ELR (cell line): Measurements from ENCODE around the gene NRM.
"Not testable (repeated sequence)": the region's sequence is repeated elsewhere in the genome, so short reads cannot be mapped to it uniquely, and the experiment has no call there.

Experiments
- DNase-seq: peaks from one replicate; pipeline ENCODE4 v3.0.0-alpha.2; 2015; ENCODE audit warnings: low read depth

NRM gene

DNA sequence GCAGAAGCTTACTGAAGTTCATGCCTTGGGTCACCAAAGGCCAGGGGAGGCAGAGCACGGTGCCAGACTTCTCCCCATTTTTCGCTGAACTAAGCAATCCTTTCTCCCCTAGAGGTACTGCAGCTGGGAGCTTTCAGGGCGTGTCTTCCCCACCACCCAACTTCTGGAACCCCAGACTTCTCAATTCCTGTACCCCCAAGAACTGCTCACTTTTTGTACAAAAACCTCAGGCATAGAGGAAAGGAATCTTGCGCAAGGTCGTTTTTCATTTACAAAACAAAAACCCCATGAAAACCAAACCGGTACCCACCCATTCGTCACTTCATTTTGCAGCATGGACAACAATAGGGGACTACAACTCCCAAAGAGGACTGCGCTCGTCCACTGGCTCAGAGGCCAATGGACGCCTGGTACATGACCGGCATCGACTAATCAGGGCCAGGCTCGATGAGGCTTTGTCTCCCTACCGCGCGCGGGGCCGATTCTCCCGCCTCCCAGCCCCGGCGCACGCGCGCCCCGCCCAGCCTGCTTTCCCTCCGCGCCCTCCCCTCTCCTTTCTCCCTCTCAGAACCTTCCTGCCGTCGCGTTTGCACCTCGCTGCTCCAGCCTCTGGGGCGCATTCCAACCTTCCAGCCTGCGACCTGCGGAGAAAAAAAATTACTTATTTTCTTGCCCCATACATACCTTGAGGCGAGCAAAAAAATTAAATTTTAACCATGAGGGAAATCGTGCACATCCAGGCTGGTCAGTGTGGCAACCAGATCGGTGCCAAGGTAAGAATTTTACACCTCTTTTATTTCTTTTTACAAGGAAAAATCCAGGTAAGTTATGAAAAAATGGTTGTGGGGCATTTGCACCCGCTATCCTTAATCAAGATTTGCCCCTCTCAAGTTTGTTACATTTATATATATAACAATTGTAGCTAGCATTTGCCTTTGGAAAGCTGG lies 29.3 kb upstream of the NRM start, which contains the start of gene TUBB:
TUBB (plus strand) TSS at position 562 of the 947 bp plus-strand sequence; CDS start at position 717, 155 bp downstream.
- DNase-seq = peak; percentile 99

DNA sequence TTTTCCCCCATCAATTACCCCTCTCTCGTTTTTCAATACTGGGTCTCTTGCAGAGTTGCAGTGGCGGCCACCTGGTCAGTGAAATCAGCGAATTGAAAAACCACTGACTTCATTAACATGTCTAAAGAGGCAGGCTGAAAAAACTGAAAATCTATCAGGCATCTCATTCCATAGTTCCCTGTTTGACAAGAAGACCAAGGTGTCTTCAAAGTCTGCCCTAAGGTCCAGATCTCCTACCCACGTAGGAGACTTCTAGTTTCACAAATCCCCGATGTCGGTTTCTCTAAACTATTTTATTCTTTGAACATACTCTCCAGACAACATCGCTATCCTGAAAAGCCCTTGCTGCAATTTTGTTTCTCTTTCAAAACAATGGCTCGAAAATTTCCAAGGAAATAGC lies 28.6 kb upstream of the NRM start:
- no peak for DNase-seq

DNA sequence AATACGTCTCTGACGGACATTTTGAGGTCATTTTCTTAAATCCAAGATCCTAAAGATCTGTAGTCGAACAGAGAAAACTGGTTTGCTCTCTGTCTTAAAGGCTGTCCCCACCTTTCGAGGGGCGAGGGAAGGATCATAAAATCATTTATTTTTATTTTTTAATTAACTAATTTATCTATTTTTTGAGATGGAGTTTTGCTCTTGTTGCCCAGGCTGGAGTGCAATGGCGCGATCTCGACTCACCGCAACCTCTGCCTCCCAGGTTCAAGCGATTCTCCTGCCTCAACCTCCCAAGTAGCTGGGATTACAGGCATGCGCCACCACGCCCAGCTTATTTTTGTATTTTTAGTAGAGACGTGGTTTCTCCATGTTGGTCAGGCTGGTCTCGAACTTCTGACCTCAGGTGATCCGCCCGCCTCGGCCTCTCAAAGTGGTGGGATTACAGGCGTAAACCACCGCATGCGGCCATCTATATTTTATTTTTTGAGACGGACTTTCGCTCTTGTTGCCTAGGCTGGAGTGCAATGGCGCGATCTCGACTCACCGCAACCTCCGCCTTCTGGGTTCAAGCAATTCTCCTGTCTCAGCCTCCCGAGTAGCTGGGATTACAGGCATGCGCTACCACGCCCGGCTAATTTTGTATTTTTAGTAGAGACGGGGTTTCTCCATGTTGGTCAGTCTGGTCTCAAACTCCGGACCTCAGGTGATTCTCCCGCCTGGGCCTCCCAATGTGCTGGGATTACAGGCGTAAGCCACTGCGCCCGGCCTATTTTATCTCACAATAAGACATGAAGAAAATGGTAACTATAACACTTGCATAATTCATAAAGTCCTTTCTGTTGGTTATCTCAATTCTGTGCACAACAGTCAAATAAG lies 27.3 kb upstream of the NRM start:
- DNase-seq = not testable (repeated sequence)

DNA sequence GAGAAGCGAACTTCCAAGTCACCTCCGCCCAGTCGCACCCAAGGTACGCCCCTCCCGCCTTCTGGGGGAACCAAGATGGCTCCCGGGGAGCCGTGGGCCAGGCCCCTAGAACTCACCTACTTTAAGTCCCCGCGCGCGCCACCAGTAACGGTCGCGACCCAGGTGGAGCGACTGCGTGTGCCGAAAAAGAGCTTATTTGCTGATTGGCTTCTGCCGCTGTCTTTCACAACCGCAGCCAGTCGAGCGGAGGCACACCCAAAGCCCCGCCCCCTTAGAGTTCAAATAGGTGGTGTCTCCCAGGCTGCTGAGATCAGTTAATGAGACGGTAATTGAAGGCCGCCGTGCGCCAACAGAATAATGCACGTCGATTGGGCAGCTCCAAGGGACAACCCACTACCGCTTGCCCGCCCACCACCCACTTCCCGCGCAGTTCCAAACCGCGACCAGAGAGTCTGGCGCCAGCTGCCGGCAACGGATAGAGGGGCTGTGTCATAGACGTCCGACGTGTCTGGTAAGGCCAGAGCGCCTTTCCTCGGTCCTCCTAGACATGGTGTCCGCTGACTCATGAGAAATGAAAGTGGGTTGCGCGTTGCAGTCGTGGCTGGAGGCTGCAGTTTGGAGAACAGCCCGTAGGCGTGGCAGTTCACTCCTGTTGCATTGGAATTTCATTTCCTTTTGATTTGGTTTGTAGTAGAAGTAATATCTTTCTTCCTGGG lies 26.5 kb upstream of the NRM start, which contains the start of gene MDC1:
MDC1 (minus strand) TSS at position 153 of the 716 bp plus-strand sequence. CDS start 2,106 bp downstream, outside the sequence.
- peak; percentile 100 for DNase-seq

DNA sequence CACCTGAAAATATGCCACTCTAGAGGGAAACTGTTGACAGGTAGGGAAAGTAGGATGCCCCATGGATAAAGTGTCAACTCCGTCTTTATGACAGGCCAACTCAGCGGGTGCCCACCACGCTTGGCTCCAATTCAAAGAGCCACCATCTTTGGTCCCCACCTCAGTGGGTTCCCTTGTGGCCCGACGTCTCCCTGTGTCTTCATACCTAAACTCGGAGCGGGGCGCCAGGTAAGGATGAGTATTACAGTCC lies 26.0 kb upstream of the NRM start:
- no peak for DNase-seq

DNA sequence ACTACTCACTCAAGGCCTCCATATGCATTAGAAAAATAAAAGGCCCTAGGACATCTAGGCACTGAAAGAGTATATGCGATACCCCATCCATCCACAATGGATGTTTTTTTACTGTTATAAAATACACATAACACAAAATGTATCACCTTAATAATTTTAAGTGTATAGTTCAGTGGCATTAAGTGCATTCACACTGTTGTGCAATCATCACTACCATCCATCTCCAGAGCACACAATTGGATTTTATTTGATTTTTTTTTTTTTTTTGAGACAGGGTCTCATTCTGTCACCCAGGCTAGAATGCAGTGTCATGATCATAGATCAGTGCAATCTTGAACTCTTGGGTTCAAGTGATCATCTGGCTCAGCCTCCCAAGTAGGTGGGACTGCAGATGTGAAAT lies 23.5 kb upstream of the NRM start:
- DNase-seq = no peak

DNA sequence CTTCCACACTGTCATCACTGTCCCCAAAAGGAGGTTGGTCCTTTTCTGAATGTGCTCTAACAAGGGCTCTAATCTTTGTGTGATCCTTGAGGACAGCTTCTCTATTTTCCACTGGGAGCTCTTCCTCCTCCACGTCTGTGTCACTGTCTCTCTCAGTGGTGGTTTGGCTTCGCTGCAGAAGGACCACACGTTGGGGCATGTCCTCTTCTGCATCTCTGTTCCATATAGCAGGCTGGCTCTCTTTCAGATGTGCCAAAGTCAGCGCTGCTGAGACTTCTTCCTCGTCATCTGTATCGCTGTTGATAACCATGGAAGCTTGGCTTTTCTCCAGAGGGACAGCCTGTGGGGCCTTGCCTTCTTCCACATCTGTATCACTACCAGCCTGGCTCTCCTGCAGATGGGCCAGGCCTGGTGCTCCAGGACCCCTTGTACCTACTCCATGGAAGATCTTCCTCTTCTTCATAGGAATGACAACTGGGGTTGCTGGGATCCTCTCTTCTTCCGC lies 21.7 kb upstream of the NRM start:
- no peak for DNase-seq

DNA sequence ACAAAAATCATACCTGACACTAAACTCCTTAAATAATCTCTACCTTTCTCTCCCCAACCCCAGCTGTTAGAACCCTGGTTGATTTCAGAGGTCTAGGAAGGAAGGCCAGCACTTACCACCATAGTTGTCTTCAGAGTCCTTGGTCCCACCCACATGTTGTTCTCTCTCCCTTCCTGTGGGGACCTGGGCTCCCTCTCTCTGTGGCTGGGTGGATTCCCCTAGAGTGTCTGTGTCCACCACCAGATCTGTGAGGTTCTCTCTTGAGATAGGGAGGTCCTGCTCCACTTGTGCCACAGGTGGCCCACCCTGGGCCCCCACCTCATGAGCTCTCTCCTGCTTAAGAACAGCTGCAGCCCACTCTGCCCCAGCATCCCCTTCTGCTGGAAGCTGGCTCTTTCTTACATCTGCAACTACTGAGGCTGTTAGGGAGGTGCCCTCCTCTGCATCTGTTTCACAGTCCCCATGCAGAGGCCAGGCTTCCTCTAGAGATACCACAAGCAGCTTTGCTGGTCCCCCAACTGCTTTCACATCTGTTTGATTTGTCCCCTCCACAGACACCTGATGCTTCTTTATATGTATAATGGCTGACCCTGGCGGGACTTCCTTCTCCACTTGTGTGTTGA lies 21.1 kb upstream of the NRM start:
- no peak for DNase-seq

DNA sequence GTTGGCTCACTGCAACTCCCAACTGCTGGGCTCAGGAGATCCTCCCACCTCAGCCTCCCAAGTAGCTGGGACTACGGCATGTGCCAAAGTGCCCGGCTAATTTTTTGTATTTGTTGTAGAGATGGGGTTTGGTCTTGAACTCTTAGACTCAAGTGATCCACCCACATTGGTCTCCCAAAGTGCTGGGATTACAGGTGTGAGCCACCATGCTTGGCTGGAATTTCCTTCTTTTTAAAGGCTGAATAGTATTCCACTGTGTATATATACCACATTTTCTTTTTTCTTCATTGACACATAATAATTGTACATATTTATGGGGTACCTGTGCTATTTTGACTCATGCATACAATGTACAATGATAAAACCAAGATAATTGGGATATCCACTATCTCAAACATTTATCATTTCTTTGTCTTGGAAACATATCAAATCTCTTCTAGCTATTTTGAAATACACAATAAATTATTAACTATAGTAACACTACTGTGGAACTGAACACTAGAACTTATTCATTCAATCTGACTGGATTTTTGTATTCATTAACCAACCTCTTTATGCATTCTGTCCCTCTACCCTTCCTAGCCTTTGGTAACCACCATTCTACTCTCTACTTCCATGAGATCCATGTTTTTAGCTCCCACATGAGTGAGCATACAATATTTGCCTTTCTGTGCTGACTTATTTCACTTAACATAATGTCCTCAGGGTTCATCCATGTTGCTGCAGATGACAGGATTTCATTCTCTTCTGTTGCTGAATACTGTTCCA lies 18.5 kb upstream of the NRM start:
- no peak for DNase-seq

DNA sequence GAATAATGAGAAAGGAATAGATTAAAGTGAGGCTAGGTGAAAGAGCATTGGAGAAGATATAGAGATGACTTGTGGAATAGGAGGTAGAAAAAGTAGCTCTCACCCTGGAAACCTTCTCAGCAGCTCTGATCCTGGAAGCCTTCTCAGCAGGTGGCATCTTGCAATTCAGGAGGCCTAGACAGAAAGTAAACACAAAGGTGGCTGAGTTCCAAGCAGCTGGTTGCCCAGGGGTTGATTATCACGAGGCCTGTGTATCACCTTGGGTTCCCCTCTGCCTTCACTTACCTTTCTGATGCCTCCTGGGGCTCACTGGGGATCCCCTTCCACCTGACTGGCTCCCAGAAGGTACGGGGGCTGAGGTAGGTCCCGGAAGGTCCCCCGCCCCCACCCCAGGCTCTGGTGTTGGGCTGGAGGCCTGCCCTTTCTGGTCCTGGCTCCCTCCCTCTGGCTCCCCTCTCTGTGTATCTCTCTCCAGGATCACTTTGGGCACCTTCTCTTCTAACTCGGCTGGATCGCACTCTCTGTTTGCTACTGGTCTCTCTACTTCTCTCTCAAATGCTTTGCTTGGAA lies 16.6 kb upstream of the NRM start:
- DNase-seq = no peak

DNA sequence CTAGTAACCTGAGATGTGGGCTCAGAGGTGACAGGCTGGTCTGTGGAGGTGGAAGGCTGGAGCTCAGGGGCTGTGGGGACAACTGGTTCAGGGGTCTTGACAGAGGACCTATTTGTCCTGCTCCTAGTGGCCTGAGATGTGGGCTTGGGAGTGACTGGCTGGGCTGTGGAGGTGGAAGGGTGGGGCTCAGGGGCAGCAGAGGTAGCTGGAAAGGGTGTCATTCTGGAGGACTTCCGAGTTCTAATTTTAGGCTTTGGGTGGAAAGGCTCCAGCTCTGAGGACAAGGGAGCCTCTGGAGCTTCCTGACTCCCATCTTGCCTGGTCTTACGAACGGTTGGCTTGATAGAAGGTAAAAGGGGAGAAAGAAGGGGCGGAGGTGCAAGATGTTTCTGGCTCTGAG lies 14.8 kb upstream of the NRM start:
- no peak for DNase-seq

DNA sequence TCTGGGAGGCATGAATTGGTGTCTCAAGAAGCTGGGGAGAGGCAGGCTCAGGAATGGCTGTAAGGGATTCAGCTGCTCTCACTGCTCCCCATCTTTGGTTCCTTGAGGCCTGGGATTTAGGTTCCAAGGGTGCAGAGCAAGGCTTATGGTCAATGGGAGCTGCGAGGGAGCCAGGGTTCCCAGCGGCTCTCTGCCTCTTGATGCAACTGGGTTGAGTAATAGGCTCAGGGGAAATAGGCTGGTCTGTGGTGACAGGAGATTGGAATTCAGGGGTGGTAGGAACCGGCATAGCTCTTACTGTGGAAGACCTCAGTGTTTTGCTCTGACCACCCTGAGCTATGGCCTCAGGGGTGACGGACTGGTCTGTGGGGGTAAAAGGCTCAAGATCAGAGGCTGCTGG lies 13.0 kb upstream of the NRM start:
- DNase-seq = no peak

DNA sequence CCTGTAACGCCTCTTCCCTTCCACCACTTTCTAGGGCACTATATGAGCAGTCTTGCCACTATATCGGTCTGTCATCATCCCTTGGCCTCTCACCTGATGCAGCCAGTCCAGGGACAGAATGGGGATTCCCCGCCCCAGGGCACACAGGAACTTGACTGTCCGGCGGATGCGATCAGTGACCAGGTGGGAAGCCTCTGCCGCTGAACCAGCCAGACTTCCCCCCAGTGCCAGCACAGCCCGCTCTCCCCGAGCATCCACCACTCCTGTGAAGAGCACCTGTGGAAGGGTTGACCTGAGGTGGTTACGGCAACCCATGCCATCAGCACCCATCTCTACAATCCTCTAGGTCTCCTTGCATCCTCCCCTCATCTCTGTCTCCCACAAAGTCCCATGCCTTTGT lies 12.2 kb upstream of the NRM start:
- DNase-seq = no peak

DNA sequence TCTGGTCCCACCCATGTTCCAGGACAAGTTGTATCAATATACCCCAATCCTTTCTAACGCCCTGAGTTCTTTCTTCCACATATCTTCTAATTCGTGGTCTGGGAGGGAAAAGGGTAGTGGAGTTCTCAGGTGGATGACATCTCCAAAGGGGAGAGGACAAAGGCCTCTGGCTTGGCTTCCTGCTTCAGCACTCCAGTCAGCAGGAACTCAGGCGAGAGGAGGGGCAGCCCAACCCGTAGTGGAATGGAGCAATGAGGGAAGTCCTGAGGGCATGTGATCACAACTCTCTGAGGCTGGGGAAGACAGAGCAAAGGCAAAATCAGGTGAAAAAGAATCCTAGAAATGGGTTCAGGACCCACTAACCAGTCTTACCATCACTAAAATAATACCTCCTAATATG lies 9.6 kb upstream of the NRM start:
- DNase-seq = no peak

DNA sequence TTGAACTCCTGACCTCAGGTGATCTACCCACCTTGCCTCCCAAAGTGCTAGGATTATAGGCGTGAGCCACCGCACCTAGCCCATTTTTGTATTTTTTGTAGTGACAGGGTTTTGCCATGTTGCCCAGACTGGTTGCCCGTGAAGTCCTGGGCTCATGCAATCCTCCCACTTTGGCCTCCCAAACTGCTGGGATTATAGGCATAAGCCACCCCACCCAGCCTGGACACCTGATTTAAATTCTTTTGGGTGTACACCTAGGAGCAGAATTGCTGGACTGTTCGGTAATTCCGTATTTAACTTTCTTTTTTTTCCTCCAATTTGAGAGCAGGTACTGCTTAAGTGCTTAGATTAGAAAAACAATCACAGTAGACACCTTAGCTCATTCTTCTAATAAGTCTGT lies 5.6 kb upstream of the NRM start:
- no peak for DNase-seq

DNA sequence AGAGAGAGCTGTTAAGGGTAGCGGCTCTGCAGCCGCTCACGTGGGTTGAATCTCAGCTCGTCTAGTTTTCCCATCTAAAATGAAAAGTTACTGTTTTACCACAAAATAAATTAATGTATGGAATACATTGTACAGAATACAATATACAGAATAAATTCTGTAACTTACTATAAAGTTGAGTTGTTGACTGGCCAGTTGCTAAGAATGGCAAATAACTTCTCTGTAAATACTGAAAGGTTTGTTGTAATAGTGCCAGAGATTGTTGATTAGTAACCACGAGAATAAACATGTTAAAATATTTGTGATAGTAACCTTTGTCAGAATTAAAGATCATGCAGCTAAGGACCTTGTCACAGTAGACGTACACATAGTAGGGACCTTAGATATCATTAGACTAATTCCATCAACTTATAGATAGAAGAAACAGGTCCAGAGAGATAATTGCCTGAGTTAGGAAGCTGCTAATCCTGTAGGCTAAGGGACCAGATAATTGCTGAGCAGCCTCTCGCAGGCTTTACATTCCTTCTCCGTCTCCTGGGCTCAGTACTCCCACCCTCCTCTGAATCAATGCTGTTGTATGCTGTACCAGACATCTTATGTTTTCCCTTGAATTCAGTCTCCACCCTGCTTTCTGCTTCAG lies 544 bp upstream of the NRM start:
- no peak for DNase-seq

DNA sequence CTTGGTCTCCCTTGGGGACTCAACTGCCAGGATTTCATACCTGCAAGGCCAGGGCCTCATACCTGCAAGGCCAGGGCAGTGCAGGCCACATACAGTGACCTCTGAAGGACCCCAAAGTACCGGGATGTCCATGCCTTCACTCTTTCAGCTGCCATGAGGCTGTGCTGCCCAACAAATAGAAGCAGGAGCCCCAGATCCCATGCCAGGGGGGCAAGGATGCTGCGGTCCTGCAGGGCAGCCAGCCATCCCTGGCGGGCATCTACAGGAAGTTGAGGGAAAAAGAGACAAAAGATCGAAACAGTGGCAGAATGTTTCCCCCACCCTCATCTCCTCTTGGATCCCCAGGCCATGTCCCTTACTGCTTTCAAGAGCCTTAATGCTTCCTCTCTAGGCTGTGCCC lies 799 bp downstream of the NRM start:
- DNase-seq = no peak

DNA sequence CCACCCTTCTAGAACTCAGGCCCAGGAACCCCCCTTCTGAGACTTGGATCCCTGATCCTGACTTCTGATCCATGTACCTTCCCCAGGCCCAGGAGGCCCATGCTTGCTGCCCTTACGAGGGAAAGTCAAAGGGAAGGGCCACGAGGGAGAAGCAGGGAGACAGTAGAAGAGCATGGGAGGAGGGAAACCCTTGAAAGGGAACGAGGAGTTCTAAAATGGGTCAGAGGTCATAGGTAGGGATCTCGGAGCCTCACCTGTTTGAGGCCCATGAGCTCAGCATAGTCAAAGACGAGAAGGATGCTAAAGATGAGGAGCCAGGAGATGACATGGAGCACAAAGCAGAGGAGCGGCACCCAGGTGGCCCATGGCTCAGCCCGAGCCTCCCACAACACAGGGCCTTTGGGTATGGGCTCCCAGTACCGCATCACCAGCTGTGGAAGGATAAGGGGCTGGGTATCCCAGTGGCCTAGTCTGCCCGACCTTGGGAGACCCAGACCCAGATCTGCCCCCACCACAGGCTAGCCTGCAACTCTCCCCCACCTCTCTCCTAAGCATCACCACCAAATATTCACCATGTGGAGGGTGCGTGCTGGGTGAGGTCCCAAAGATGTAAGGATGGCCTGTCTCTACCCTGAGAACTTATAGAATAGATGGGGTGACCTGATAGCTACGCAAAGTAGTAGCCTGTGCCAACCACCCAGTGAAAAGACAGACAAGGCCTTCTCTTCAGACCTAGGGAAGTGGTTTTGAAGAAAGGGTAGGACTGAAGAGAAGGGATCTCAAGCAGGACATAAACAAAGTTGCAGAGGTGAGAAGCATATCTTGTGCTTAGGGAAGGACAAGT lies 1.5 kb downstream of the NRM start:
- DNase-seq = no peak

DNA sequence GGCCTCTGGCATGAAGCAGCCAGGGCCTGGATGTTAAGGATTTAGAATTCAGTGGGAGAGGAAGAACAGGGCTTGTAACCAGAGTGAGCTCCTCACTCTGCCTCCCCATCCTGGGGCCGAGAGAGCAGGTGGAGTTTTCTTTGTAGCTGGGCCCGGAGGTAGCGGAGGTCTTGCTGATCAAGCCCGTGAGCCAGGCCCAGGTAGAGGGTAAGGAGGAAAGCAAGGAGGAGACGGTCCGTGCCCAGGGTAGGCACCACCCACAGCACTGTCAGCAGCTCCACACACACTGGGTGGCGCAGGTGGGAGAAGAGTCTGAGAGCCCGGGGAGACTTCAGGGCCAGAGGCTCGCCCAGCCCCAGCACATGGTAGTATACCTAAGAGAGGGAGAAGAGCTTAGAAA lies 2.2 kb downstream of the NRM start:
- no peak for DNase-seq
